RWPE1 (cell line): ENCODE measurements around the gene DPF3.

ENCODE experiments used
- CTCF ChIA-PET: fragments of 350-600 bp; sonication (Branson Sonifier 250); formaldehyde crosslinking; extraction: SDS; loops from one replicate; lab custom pipeline; 2021; lab: Yijun Ruan, JAX
- POLR2A ChIA-PET: fragments of 400-600 bp; formaldehyde crosslinking; extraction: SDS; loops from one replicate; lab custom pipeline; 2020; ENCODE audit warnings: antibody characterized with exemption; ENCODE audit not compliant: low non-redundant PET; lab: Yijun Ruan, JAX
- DNase-seq: peaks from one replicate; pipeline ENCODE4 v3.0.0; 2012; ENCODE audit warnings: low spot score
- H3K27ac ChIP-seq: fragments of 450-650 bp; 2 replicates; pipeline ENCODE4 v1.5.1; 2017
- CTCF ChIP-seq: fragments of 450-650 bp; conservative IDR thresholded peaks from 2 replicates; pipeline ENCODE4 v1.5.1; 2017; ENCODE audit warnings: low read depth, mild to moderate bottlenecking

DPF3 gene

GRCh38 chr14:72800848-72801370, 93.0 kb downstream of the DPF3 start:
- TF ChIP-seq CTCF: no peak
- H3K27ac ChIP-seq: no peak overlapping the region; the same call in 1 of the 2 replicates
- no peak for DNase-seq
- CTCF ChIA-PET: no interaction called here
- POLR2A ChIA-PET: no interaction called here

DNA sequence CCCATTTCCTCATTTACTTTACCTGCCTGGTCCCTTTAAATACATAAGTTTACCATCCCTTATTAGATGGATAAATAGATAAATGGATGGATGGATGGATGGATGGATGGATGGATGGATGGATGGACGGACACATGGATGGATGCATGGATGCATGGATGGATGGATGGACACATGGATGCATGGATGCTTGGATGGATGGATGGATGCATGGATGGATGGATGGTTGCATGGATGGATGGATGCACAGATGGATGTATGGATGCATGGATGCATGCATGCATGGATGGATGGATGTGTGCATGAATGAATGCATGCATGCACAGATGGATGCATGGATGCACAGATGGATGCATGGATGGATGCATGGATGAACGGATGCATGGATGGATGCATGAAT, 93.6 kb downstream of the DPF3 start:
- ChIA-PET POLR2A (no interaction called here), CTCF (no interaction called here)
- DNase-seq: no peak
- no peak for TF ChIP-seq CTCF
- no peak overlapping the region for H3K27ac ChIP-seq

DNA sequence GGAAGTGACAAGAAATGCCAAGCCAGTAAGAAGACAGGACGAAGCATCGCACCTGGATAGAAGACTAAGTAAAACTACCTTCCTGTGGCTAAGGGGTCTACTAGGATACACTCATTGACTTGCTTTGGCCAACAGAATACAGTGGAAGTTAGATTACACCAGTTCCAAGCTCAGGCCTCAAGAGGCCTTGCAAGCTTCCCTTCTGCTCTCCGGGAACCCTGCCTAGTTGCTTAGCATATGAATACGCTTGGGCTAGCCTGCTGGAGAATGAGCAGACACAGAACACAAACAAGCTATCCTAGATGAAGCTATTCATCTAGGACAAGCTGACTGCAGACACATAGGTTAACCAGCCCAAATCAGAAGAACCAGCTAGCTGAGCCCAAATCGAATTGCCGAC, 97.0 kb downstream of the DPF3 start:
- TF ChIP-seq CTCF: no peak
- no peak overlapping the region for H3K27ac ChIP-seq
- DNase-seq: no peak
- ChIA-PET CTCF (no interaction called here), POLR2A (no interaction called here)

- ChIA-PET CTCF (interaction anchor here (1.4 kb wide), 1 partner anchor 13 kb away, joined by 3 read pairs; no protein-coding TSS in a partner anchor), POLR2A (no interaction called here)
- H3K27ac ChIP-seq: no peak overlapping the region
- TF ChIP-seq CTCF: no peak
- no peak for DNase-seq
These were observed 100.6 kb downstream of the DPF3 start for GRCh38 chr14:72793156-72793939.

DNA sequence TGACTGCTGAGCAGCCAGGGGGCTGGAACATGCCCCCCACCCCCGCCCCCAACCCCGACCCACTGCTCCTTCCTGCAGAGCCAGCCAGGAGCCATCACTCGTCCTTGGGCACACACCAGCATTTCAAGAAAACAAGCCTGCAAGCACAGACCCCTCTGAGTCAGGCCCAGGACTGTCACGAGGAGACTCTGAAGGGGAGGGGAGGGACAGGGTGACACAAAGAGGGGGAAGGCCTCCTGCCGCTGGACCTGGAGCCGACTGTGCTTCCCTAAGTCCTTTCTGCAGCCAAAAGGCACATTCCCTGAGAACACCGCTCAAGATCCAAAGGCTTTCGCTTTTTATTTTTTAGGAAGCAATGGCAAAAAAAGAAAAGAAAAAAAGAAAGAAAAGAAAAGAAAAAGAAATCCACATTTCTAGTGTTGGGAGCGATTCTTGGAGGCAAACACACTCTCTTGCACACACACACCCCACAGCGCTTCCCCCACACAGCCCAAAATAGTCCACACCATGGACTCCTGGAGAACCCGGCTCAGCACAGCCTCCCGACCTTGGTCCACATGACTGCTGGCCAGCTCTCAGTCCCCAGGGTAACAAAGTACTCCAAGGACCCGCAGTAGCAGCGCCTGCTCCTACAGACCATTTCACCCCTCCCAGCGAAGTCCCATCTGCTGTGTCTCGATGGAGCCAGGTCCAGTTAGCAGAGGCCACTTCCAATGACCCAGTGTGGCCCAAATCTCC, 101.7 kb downstream of the DPF3 start:
- CTCF ChIA-PET: no interaction called here
- POLR2A ChIA-PET: no interaction called here
- no peak for DNase-seq

More for the DNA sequence above, 101.7 kb downstream of the DPF3 start:
- no peak for TF ChIP-seq CTCF
- H3K27ac ChIP-seq: no peak overlapping the region
